K562 (cell line): ENCODE measurements around the gene TMEM79. TPM values are rescaled to one million over a fixed set of nuclear protein-coding genes. Genes with fewer than 3 reads are reported as not detected.

Experiments used
- ATAC-seq: fragments of 200-7000 bp; cut with Tn5 transposase; 3 replicates; pipeline ENCODE4 v1.9.1; 2020; ENCODE audit warnings: moderate library complexity
- BruUV-seq: library from RNA; stranded (reverse); fragments of 400-500 nt; replicated peaks from 2 replicates; lab custom pipeline; 2021; lab: Mats Ljungman, UMichigan
- CTCF ChIA-PET: fragments of 300-600 bp; formaldehyde crosslinking; extraction: SDS; loops from one replicate; lab custom pipeline; 2021; ENCODE audit warnings: low intra/inter-chr PET ratio; lab: Yijun Ruan, JAX
- POLR2A ChIA-PET: fragments of 300-600, 350-650 bp; sonication (Branson Sonifier 250); formaldehyde crosslinking; extraction: SDS; loops from one replicate; lab custom pipeline; 2021; ENCODE audit warnings: antibody characterized with exemption, inconsistent platforms; lab: Yijun Ruan, JAX
- DNase-seq, 4 experiments: peaks; one replicate each; pipeline versions ENCODE4 v3.0.0 to v3.0.0-alpha.2; 2011 to 2018; ENCODE audit warnings: low spot score in 3 of 4, mixed read lengths in 3 of 4; ENCODE audit errors: extremely low read depth in 1 of 4
- FAIRE-seq: peaks from 2 replicates; lab custom pipeline; 2011; peaks lifted over from hg19 to GRCh38; lab: Jason Lieb, UNC
- H2AFZ ChIP-seq: 2 replicates; pipeline ENCODE4 v1.6.0; 2011; ENCODE audit warnings: low read depth, low read length, control low read depth, inconsistent platforms
- H3K27ac ChIP-seq: fragments of 200-600 bp; 3 replicates; pipeline ENCODE4 v1.8.0; 2011; ENCODE audit warnings: low read depth, mild to moderate bottlenecking, control low read depth, inconsistent platforms, low read length, moderate library complexity, mixed read lengths; ENCODE audit errors: extremely low read depth
- H3K27me3 ChIP-seq, 2 experiments: fragments of 300-600 bp in 1 of 2; 2 replicates in 1 of 2; 3 replicates in 1 of 2; pipeline versions ENCODE4 v1.6.0 to v1.8.0; 2011; ENCODE audit warnings: inconsistent platforms in 2 of 2, low read length in 2 of 2, mild to moderate bottlenecking in 1 of 2, mixed read lengths in 1 of 2, moderate library complexity in 1 of 2; ENCODE audit not compliant: control insufficient read depth in 2 of 2, insufficient read depth in 2 of 2
- H3K36me3 ChIP-seq: fragments of 300-600 bp; 3 replicates; pipeline ENCODE4 v1.8.0; 2011; ENCODE audit warnings: mild to moderate bottlenecking, low read length, inconsistent platforms; ENCODE audit not compliant: control insufficient read depth, insufficient read depth
- H3K4me1 ChIP-seq, 2 experiments: fragments of 200-600 bp in 1 of 2; replicated peaks in 1 of 2; 2 replicates in 1 of 2; 3 replicates in 1 of 2; pipeline versions ENCODE4 v1.5.1 to v1.8.0; 2011; ENCODE audit warnings: inconsistent platforms in 2 of 2, low read length in 2 of 2, mild to moderate bottlenecking in 1 of 2, mixed read lengths in 1 of 2, moderate library complexity in 1 of 2; ENCODE audit not compliant: control insufficient read depth in 2 of 2, insufficient read depth in 2 of 2
- H3K4me2 ChIP-seq: 2 replicates; pipeline ENCODE4 v1.6.1; 2011; ENCODE audit warnings: low read length, control low read depth, inconsistent platforms, mixed read lengths; ENCODE audit not compliant: insufficient read depth
- H3K4me3 ChIP-seq: fragments of 200-600 bp; sonication (generic), shearing (Covaris generic); 2 replicates; pipeline ENCODE4 v1.5.1; 2016; ENCODE audit warnings: control low read depth, inconsistent platforms
- H3K79me2 ChIP-seq: fragments of 200-600 bp; 3 replicates; pipeline ENCODE4 v1.8.0; 2011; ENCODE audit warnings: low read length, inconsistent platforms; ENCODE audit not compliant: control insufficient read depth, insufficient read depth
- H3K9ac ChIP-seq, 2 experiments: 2 replicates each; pipeline versions ENCODE4 v1.6.0 to v1.6.1; 2011; ENCODE audit warnings: low read depth in 2 of 2, low read length in 2 of 2, control low read depth in 1 of 2, inconsistent platforms in 1 of 2, mild to moderate bottlenecking in 1 of 2, mixed read lengths in 1 of 2; ENCODE audit not compliant: insufficient read depth in 1 of 2
- H3K9me1 ChIP-seq: one replicate; pipeline ENCODE4 v1.6.0; 2011; ENCODE audit warnings: inconsistent platforms, mild to moderate bottlenecking, low read length, moderate library complexity; ENCODE audit not compliant: control insufficient read depth, insufficient read depth
- H3K9me3 ChIP-seq: replicated peaks from 2 replicates; pipeline ENCODE4 v1.5.1; 2011; ENCODE audit warnings: low read depth, low read length, inconsistent platforms; ENCODE audit not compliant: control insufficient read depth, insufficient read depth
- H4K20me1 ChIP-seq: replicated peaks from 2 replicates; pipeline ENCODE4 v1.6.1; 2011; ENCODE audit warnings: low read length, inconsistent platforms, mixed read lengths; ENCODE audit not compliant: control insufficient read depth, insufficient read depth
- MAZ ChIP-seq, 2 experiments: fragments of 450-650 bp in 1 of 2; sonication (generic) in 1 of 2; formaldehyde crosslinking; IDR thresholded peaks in 1 of 2; conservative IDR thresholded peaks in 1 of 2; 2 replicates each; pipeline versions ENCODE4 v1.4.0 to v1.5.0; 2020; ENCODE audit warnings: mild to moderate bottlenecking in 1 of 2, missing genetic modification reagents in 1 of 2
- ZBTB8A ChIP-seq: fragments of 450-650 bp; IDR thresholded peaks from 2 replicates; pipeline ENCODE4 v1.6.1; 2018; ENCODE audit warnings: mild to moderate bottlenecking, moderate library complexity; ENCODE audit not compliant: partially characterized antibody
- ZNF324 ChIP-seq: fragments of 250-450 bp; sonication (Bioruptor Pico); IDR thresholded peaks from 2 replicates; pipeline ENCODE4 v1.4.0; 2020; ENCODE audit warnings: mild to moderate bottlenecking
- WGBS: fragments of 100-300 bp; shearing (Covaris generic); methylation state at CpG from one replicate; pipeline ENCODE4 v1.1.6; 2016; ENCODE audit warnings: low coverage, mixed read lengths; ENCODE audit not compliant: insufficient coverage; ENCODE audit errors: missing lambda C conversion rate; 5-methylcytosine and 5-hydroxymethylcytosine counted together
- in situ Hi-C: fragments of 300-500 bp; cut with MboI; formaldehyde crosslinking; loops from 4 replicates; pipeline ENCODE4 v1.15.0; 2018; ENCODE audit warnings: inconsistent platforms, mixed read lengths
- intact Hi-C: fragments of 100-400 bp; cut with micrococcal nuclease; formaldehyde crosslinking; loops from 2 replicates; pipeline ENCODE4 v1.14.2; 2022
- polyA plus RNA-seq, 8 experiments: library from polyadenylated mRNA; depleted of rRNA in 4 of 8; stranded (reverse) in 5 of 8; unstranded in 3 of 8; fragments of >200 nt; fragmentation: Nextera tagmentation in 2 of 8; fragmentation: Illumina TruSeq in 1 of 8; extraction: Ambion mirVana in 2 of 8; extraction: Trizol in 1 of 8; gene quantifications; 2 replicates each; pipeline versions ENCODE4 v1.2.1 to v1.2.3, GENCODE V29; 2011 to 2014; ENCODE audit warnings: inconsistent platforms in 1 of 8, missing spikeins in 1 of 8
- total RNA-seq, 7 experiments: library from RNA; depleted of rRNA in 6 of 7; stranded (reverse); fragments of >200 nt in 6 of 7; fragmentation: Illumina TruSeq in 2 of 7; extraction: Trizol in 2 of 7; gene quantifications; 2 replicates each; pipeline versions ENCODE4 v1.2.1 to v1.2.3, GENCODE V29; 2011 to 2021; ENCODE audit warnings: low replicate concordance in 1 of 7
- TF ChIP-seq, protein P1 (sequence below), 3 experiments: IDR thresholded peaks in 2 of 3; conservative IDR thresholded peaks in 1 of 3; 2 replicates each; pipeline ENCODE4 v1.5.1; 2011 to 2012; ENCODE audit warnings: low read length in 3 of 3, mild to moderate bottlenecking in 3 of 3, control low read depth in 2 of 3, improper control_type of control experiment in 1 of 3, inconsistent platforms in 1 of 3, low read depth in 1 of 3, mixed read lengths in 1 of 3, moderate library complexity in 1 of 3; ENCODE audit not compliant: insufficient read depth in 2 of 3

The TMEM79 gene
- total and polyA plus RNA-seq, 9 of the 15 experiments (the other 6 are each of a cell fraction or from before 2014, with no cell fraction given) = 0.69 to 6.8 (median 4.0) TPM

DNA sequence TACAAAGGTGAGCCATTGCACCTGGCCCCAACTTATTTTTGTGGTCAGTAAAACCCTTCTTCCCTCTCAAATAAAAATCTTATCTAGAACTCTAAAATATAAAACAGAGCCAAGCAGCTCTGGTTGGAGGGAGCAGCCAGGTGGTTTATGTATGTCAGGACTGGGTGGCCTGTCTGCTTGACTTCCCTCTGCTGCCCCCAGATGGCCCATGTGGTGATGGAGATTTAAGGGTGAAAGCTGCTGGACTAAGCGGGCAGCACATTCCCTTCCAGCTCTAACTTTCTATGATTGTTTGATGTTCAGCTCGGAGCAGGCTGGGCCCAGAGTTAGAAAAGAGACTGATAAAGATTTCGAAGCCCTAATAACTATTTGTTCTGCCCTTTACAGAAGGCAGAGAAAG lies 24.3 kb upstream of the TMEM79 start:
- H3K36me3 ChIP-seq = peaks cover 85% of the 10 kb centered on the region
- no peak overlapping the region for H2AFZ ChIP-seq
- no peaks in the 10 kb centered on the region for H3K9me3 ChIP-seq
- no peak overlapping the region for H3K4me2 ChIP-seq
- POLR2A ChIA-PET = interaction anchor here (0.6 to 1.5 kb wide), 4 partner anchors 9 to 36 kb away, joined by 3 to 6 read pairs (median 4); no protein-coding TSS in a partner anchor
- no peak overlapping the region for H3K9ac ChIP-seq
- TF ChIP-seq, protein P1, sequence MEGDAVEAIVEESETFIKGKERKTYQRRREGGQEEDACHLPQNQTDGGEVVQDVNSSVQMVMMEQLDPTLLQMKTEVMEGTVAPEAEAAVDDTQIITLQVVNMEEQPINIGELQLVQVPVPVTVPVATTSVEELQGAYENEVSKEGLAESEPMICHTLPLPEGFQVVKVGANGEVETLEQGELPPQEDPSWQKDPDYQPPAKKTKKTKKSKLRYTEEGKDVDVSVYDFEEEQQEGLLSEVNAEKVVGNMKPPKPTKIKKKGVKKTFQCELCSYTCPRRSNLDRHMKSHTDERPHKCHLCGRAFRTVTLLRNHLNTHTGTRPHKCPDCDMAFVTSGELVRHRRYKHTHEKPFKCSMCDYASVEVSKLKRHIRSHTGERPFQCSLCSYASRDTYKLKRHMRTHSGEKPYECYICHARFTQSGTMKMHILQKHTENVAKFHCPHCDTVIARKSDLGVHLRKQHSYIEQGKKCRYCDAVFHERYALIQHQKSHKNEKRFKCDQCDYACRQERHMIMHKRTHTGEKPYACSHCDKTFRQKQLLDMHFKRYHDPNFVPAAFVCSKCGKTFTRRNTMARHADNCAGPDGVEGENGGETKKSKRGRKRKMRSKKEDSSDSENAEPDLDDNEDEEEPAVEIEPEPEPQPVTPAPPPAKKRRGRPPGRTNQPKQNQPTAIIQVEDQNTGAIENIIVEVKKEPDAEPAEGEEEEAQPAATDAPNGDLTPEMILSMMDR (IDR thresholded peaks at IDR 0.05 in 2 of 3, conservative IDR thresholded peaks at IDR 0.05 in 1 of 3; ENCODE audit: insufficient read depth in 2 of 3, low read depth in 1 of 3, low read length in 3 of 3) = peak; percentile 23 to 36 (median 35); a peak in 4 of 6 replicates
- TF ChIP-seq MAZ (CRISPR knock-in tag; conservative IDR thresholded peaks at IDR 0.05 in 1 of 2, IDR thresholded peaks at IDR 0.05 in 1 of 2) (no peak), ZBTB8A (no peak), ZNF324 (no peak)
- TF ChIP-seq, all 486 proteins: peak for 1
- CTCF ChIA-PET = no interaction called here
- ATAC-seq (0 out of 3 replicates have a peak, but pooled peaks have one; percentile 24), DNase-seq (peak in 1 of 4 experiments; percentile 36), FAIRE-seq (no peak)
- Histone ChIP-seq H3K27me3 (no peaks in the 10 kb centered on the region), H3K27ac (no peak overlapping the region), H4K20me1 (no peaks in the 10 kb centered on the region), H3K4me3 (no peak overlapping the region), H3K9me1 (no peaks in the 10 kb centered on the region), H3K79me2 (no peaks in the 10 kb centered on the region), H3K4me1 (peaks cover 10 to 13% of the 10 kb centered on the region in 2 experiments; a peak in 4 of 5 replicates)
- in situ Hi-C loops (no loop called here), intact Hi-C loops (no loop called here)
- 92% methylated on average over 3 of the region's 3 CpGs for WGBS
- no TSS peak for BruUV-seq
